GM12878 (cell line): Measurements from ENCODE around the gene ISLR2.

Experiments
- CTCF ChIP-seq, 3 experiments: IDR thresholded peaks in 2 of 3; conservative IDR thresholded peaks in 1 of 3; 2 replicates each; pipeline ENCODE4 v1.5.1; 2011; ENCODE audit warnings: low read depth in 3 of 3, low read length in 3 of 3, mild to moderate bottlenecking in 3 of 3, control low read depth in 2 of 3, moderate library complexity in 2 of 3, inconsistent platforms in 1 of 3, mixed read lengths in 1 of 3; ENCODE audit not compliant: control insufficient read depth in 2 of 3, insufficient read depth in 1 of 3; ENCODE audit errors: extremely low read depth in 1 of 3
- HCFC1 ChIP-seq: fragments of 150-350 bp; IDR thresholded peaks from 2 replicates; pipeline ENCODE4 v1.6.1; 2014; ENCODE audit warnings: low read length
- TCF12 ChIP-seq: IDR thresholded peaks from 2 replicates; pipeline ENCODE4 v1.6.1; 2011; ENCODE audit warnings: low read depth, mild to moderate bottlenecking, low read length

DNA sequence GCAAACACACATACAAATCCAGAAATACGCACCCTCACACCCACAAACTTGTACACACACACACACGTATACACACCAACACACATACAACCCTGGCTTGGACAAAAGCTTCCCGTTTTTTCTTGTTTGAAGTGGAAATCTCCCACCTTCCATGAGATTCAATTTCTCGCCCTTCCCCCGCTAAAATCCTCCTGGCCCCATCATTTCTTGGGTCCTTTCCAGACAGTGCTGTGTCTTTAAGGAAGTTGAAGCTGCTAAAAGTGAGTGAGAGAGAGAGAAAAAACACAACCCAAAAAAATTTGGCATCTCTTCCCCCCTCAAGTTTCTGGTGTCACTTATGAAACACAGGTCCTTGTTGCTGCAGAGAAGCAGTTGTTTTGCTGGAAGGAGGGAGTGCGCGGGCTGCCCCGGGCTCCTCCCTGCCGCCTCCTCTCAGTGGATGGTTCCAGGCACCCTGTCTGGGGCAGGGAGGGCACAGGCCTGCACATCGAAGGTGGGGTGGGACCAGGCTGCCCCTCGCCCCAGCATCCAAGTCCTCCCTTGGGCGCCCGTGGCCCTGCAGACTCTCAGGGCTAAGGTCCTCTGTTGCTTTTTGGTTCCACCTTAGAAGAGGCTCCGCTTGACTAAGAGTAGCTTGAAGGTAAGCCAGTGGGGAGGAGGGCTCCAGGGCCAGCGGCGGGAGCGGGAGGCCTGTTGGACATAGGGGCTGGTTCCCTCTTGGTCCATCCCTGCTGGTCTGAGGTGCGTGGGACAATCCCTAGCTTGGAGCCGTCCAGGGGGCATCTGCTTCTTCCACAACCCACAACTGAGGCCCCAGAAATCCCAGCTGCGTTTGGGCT, 43.2 kb downstream of the ISLR2 start, which contains the start of gene ISLR:
- no peak for TF ChIP-seq HCFC1
- TF ChIP-seq TCF12 = no peak
- no peak for TF ChIP-seq CTCF (IDR thresholded peaks at IDR 0.05 in 2 of 3, conservative IDR thresholded peaks at IDR 0.05 in 1 of 3; ENCODE audit: control insufficient read depth in 2 of 3, extremely low read depth in 1 of 3, insufficient read depth in 1 of 3, low read depth in 3 of 3, low read length in 3 of 3)
